Gastrocnemius medialis (tissue), 4 donors: ENCODE results near the gene STN1.

ENCODE experiments used
- CTCF ChIP-seq, 5 experiments: fragments of 450-650 bp in 3 of 5; fragments of 200-600 bp in 2 of 5; sonication (generic) in 2 of 5; IDR thresholded peaks in 4 of 5; conservative IDR thresholded peaks in 1 of 5; 1 replicate in 4 of 5; 2 replicates in 1 of 5; pipeline ENCODE4 v1.5.1; 2016 to 2019; ENCODE audit warnings: antibody characterized with exemption in 5 of 5, mild to moderate bottlenecking in 3 of 5, moderate library complexity in 3 of 5
- POLR2A ChIP-seq, 2 donors: fragments of 450-650 bp; IDR thresholded peaks; one replicate each; pipeline ENCODE4 v1.6.1; 2017; ENCODE audit warnings: antibody characterized with exemption in 2 of 2, mild to moderate bottlenecking in 2 of 2, moderate library complexity in 2 of 2

DNA sequence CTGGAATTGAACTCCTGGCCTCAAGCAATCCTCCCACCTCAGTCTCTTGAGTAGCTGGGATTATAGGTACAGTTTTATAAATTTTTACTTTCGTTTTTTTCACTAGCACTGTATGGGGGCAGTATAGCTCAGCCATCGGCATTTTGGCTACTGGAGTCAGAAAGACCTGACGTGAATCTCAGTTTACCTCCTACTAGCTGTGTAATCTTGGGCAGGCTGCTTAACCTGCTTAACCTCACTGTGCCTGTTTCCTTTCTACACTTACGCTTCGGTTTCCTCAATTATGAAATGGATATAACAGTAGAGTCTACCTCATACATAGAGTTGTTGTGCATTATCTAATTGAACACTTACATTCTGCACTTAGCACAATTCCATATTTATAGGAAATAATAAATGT, 16.7 kb downstream of the STN1 start:
- TF ChIP-seq CTCF (IDR thresholded peaks at IDR 0.05 in 4 of 5, conservative IDR thresholded peaks at IDR 0.05 in 1 of 5) (no peak), POLR2A (IDR thresholded peaks at IDR 0.05) (no peak)
